KMS-11 (cell line): Measurements from ENCODE around the gene COL5A1.

Experiments
- H2AFZ ChIP-seq: fragments of 200-600 bp; sonication (generic); 2 replicates; pipeline ENCODE4 v1.6.1; 2016; ENCODE audit warnings: antibody characterized with exemption, mixed run types, low read depth
- H3K27ac ChIP-seq: fragments of 200-600 bp; sonication (generic); 2 replicates; pipeline ENCODE4 v1.6.1; 2016; ENCODE audit warnings: mild to moderate bottlenecking, mixed run types
- H3K27me3 ChIP-seq: fragments of 200-600 bp; sonication (generic); 2 replicates; pipeline ENCODE4 v1.6.1; 2017; ENCODE audit warnings: mild to moderate bottlenecking, low read depth, mixed run types, moderate library complexity; ENCODE audit not compliant: insufficient read depth
- H3K36me3 ChIP-seq: fragments of 200-600 bp; sonication (generic); 2 replicates; pipeline ENCODE4 v1.6.1; 2017; ENCODE audit warnings: mild to moderate bottlenecking, mixed run types; ENCODE audit not compliant: insufficient read depth
- H3K4me1 ChIP-seq: fragments of 200-600 bp; sonication (generic); 2 replicates; pipeline ENCODE4 v1.6.1; 2016; ENCODE audit warnings: mild to moderate bottlenecking, low read depth, mixed run types; ENCODE audit not compliant: poor library complexity, severe bottlenecking
- H3K4me2 ChIP-seq: fragments of 200-600 bp; sonication (generic); 2 replicates; pipeline ENCODE4 v1.7.0; 2016; ENCODE audit warnings: mild to moderate bottlenecking, mixed run types
- H3K4me3 ChIP-seq: fragments of 200-600 bp; sonication (generic); IDR thresholded peaks from 2 replicates; pipeline ENCODE4 v1.6.1; 2017; ENCODE audit warnings: low read depth, low read length, mixed read lengths; ENCODE audit not compliant: insufficient read depth
- H3K79me2 ChIP-seq: fragments of 200-600 bp; sonication (generic); 2 replicates; pipeline ENCODE4 v1.6.1; 2016; ENCODE audit warnings: low read depth, mixed run types; ENCODE audit not compliant: insufficient read depth
- H3K9ac ChIP-seq: fragments of 200-600 bp; sonication (generic); 2 replicates; pipeline ENCODE4 v1.6.1; 2016; ENCODE audit warnings: mild to moderate bottlenecking, mixed run types
- H4K20me1 ChIP-seq: fragments of 200-600 bp; sonication (generic); 2 replicates; pipeline ENCODE4 v1.6.1; 2016; ENCODE audit warnings: mild to moderate bottlenecking, mixed run types; ENCODE audit not compliant: insufficient read depth
- CTCF ChIP-seq: fragments of 200-600 bp; sonication (generic); conservative IDR thresholded peaks from 2 replicates; pipeline ENCODE4 v1.6.1; 2017; ENCODE audit warnings: low read depth, mild to moderate bottlenecking, antibody characterized with exemption, low read length, moderate library complexity, mixed read lengths

The COL5A1 gene

GRCh38 chr9:134892820-134893420 lies 251.3 kb downstream of the COL5A1 start:
- Histone ChIP-seq H3K27me3 (peaks cover 29% of the 10 kb centered on the region; the same call in 1 of the 2 replicates), H3K4me3 (no peak overlapping the region), H3K79me2 (no peaks in the 10 kb centered on the region), H3K4me1 (no peaks in the 10 kb centered on the region), H3K36me3 (no peaks in the 10 kb centered on the region), H3K4me2 (no peak overlapping the region), H3K27ac (no peak overlapping the region), H2AFZ (no peak overlapping the region), H4K20me1 (no peaks in the 10 kb centered on the region), H3K9ac (no peak overlapping the region)
- no peak for TF ChIP-seq CTCF
